Testis (tissue), 3 donors: ENCODE data around the gene KIF25. TPM values are rescaled to one million over a fixed set of nuclear protein-coding genes. Genes with fewer than 3 reads are reported as not detected.
A peak's percentile ranks its signal among the peaks of the same experiment; 100 is the strongest.

ENCODE experiments used
- DNase-seq: peaks from one replicate; pipeline ENCODE4 v3.0.0-alpha.2; 2019
- H3K27ac ChIP-seq, 2 donors: fragments of 200-600 bp; sonication (generic); one replicate each; pipeline ENCODE4 v1.5.1; 2019
- H3K27me3 ChIP-seq: fragments of 200-600 bp; sonication (generic); one replicate; pipeline ENCODE4 v1.5.1; 2019
- H3K36me3 ChIP-seq: fragments of 200-600 bp; sonication (generic); one replicate; pipeline ENCODE4 v1.5.1; 2017; ENCODE audit warnings: low read depth; ENCODE audit errors: missing control alignments
- H3K4me1 ChIP-seq: fragments of 200-600 bp; sonication (generic); one replicate; pipeline ENCODE4 v1.5.1; 2019
- H3K4me3 ChIP-seq, 2 donors: fragments of 200-600 bp; sonication (generic); one replicate each; pipeline ENCODE4 v1.5.1; 2017 to 2019
- H3K9me3 ChIP-seq: fragments of 200-600 bp; sonication (generic); one replicate; pipeline ENCODE4 v1.5.1; 2017
- POLR2A ChIP-seq: fragments of 450-650 bp; IDR thresholded peaks from one replicate; pipeline ENCODE4 v1.6.1; 2017; ENCODE audit warnings: antibody characterized with exemption, mild to moderate bottlenecking, moderate library complexity
- WGBS, 2 donors: methylation state at CpG; one replicate each; pipeline ENCODE4 v1.1.5; 2018; 5-methylcytosine and 5-hydroxymethylcytosine counted together
- intact Hi-C: fragments of 100-400 bp; cut with DNase I; formaldehyde crosslinking; loops from one replicate; pipeline ENCODE4 v1.15.1; 2023; ENCODE audit warnings: low total_unique reads
- polyA plus RNA-seq: library from polyadenylated mRNA; stranded (reverse); fragments of 350-450 nt; fragmentation: Illumina TruSeq; extraction: RNeasy Lipid Tissue Mini Kit (QIAGEN cat#74804); gene quantifications from one replicate; pipeline ENCODE4 v1.2.3, GENCODE V29; 2014; ENCODE audit warnings: low read depth, low replicate concordance; ENCODE audit not compliant: insufficient read depth
- total RNA-seq, 2 donors: library from RNA; depleted of rRNA; stranded (reverse); fragments of >200 nt; gene quantifications; one replicate each; pipeline ENCODE4 v1.2.3, GENCODE V29; 2016
- TF ChIP-seq, protein P1 (sequence below), 3 experiments: fragments of 450-650 bp in 2 of 3; fragments of 200-600 bp in 1 of 3; sonication (generic) in 1 of 3; IDR thresholded peaks; one replicate each; pipeline ENCODE4 v1.5.1; 2016 to 2019; ENCODE audit warnings: antibody characterized with exemption in 3 of 3, mild to moderate bottlenecking in 2 of 3, moderate library complexity in 1 of 3

KIF25 gene
- total and polyA plus RNA-seq, 3 donors from 2014 or later: 1.1 to 5.0 (median 1.6) TPM

DNA sequence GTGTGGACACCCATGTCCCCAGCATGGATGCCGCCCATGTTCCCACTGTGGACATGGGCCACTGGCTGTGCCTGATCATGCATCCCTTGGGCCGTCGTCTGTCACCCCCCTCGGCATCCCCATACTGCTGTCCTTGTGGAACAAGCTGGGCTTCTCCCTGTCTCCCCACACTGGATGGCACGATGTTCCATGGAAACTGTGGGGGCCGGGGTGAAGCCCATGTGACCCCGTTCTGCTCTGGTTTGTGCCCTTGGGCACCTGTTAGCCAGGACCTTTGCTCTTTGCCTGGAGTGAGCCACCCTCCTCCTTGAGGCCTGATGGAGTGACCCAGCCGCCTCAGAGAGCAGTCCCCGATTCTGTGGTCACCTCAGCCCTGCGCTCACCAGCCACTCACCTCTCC lies 89.1 kb downstream of the KIF25 start:
- no peaks in the 10 kb centered on the region for H3K27me3 ChIP-seq
- no peaks in the 10 kb centered on the region for H3K9me3 ChIP-seq
- no peak overlapping the region for H3K27ac ChIP-seq
- no peaks in the 10 kb centered on the region for H3K36me3 ChIP-seq
- DNase-seq: no peak
- H3K4me1 ChIP-seq: peaks cover 11% of the 10 kb centered on the region
- intact Hi-C loops: no loop called here
- WGBS, 2 donors: 93 to 99% methylated on average over 10 of the region's 10 CpGs
- TF ChIP-seq, protein P1, sequence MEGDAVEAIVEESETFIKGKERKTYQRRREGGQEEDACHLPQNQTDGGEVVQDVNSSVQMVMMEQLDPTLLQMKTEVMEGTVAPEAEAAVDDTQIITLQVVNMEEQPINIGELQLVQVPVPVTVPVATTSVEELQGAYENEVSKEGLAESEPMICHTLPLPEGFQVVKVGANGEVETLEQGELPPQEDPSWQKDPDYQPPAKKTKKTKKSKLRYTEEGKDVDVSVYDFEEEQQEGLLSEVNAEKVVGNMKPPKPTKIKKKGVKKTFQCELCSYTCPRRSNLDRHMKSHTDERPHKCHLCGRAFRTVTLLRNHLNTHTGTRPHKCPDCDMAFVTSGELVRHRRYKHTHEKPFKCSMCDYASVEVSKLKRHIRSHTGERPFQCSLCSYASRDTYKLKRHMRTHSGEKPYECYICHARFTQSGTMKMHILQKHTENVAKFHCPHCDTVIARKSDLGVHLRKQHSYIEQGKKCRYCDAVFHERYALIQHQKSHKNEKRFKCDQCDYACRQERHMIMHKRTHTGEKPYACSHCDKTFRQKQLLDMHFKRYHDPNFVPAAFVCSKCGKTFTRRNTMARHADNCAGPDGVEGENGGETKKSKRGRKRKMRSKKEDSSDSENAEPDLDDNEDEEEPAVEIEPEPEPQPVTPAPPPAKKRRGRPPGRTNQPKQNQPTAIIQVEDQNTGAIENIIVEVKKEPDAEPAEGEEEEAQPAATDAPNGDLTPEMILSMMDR (IDR thresholded peaks at IDR 0.05): no peak
- TF ChIP-seq POLR2A: no peak
- H3K4me3 ChIP-seq: no peak overlapping the region

DNA sequence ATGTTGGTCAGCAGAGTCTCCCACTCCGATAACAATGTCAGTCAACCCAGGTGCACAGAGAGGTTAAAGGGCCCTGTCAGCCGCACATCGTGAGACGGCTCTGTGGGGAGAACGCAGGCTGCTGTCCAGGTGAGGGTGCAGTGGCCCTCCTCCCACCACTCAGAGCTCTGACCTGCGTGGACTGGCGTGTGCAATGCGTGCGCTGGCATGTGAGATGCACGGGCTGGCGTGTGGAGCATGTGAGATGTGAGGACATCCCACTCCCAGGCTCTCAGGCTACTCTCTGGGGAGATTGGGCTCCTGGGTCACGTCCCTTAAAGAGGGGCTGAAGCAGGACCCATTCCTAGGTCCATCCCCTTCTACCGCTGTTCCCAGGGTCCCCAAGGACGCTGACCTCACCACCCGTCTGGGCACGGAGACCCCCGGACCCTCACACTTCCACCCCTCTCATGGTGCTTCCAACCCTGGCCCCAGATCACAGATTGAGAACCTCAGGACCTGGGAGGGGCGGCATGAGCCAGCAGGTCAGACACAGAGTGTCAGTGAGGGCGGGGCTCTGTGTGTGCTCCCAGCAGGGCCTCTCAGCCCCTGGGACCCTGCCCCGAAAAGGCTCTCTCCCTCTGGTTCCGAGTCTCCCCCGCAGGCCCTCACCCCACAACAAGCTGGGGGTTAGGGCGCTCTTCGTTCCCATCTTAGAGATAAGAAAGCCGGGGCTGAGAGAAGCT lies 90.1 kb downstream of the KIF25 start:
- no peak for DNase-seq
- 72 to 77% methylated on average over 16 to 24 of the region's 25 CpGs for WGBS, 2 donors
- intact Hi-C loops: no loop called here
- H3K36me3 ChIP-seq: no peaks in the 10 kb centered on the region
- no peak overlapping the region for H3K27ac ChIP-seq
- TF ChIP-seq, protein P1 (IDR thresholded peaks at IDR 0.05): no peak
- no peak for TF ChIP-seq POLR2A
- no peaks in the 10 kb centered on the region for H3K9me3 ChIP-seq
- H3K27me3 ChIP-seq: no peaks in the 10 kb centered on the region
- peaks cover 11% of the 10 kb centered on the region for H3K4me1 ChIP-seq
- H3K4me3 ChIP-seq: no peak overlapping the region

DNA sequence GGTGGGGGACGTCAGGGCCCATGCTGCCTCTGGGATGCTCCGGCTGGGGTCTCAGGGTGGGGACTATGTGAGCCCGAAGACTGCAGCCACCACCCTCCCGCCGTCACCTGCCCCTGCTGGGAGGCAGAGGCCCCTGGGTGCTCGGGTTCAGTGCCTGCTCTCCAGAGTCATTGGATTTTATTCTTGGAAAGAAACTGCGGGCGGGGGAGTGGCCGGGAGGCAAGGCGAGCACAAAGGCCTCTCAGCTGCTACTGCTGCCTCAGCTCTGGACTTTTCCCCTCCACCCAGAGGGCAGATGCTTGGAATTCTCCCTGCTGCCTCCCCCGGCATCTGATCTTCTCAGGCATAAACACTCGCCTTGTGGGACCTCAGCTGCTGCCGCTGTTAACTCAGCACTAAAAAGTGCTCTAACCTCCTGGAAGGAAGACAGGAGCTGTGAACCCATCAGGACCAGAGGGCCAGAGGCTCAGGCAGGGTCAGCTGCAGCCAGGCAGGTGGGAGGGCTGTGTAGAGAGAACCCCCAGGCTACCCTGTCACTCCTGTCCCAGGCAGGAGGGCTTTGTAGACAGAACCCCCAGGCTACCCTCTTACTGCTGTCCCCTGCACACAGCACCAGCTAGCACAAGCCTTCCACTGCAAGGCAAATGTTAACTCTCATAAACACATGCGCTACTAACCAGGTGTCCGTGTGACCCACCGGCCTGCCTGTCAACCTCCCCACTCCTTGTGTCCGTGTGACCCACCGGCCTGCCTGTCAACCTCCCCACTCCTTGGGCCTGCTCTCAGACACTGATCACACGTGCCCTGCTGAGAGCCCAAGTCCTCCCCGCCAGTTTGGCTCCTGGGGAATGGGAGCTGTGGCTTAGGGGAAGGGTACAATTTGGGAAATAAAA lies 90.9 kb downstream of the KIF25 start:
- DNase-seq: peak; percentile 89
- Histone ChIP-seq H3K27me3 (no peaks in the 10 kb centered on the region), H3K4me3 (no peak overlapping the region), H3K4me1 (peaks cover 11% of the 10 kb centered on the region), H3K9me3 (no peaks in the 10 kb centered on the region), H3K36me3 (no peaks in the 10 kb centered on the region), H3K27ac (no peak overlapping the region)
- 36 to 74% methylated on average over 9 to 20 of the region's 20 CpGs for WGBS, 2 donors
- TF ChIP-seq, protein P1 (IDR thresholded peaks at IDR 0.05): no peak
- no peak for TF ChIP-seq POLR2A
- intact Hi-C loops: no loop called here

DNA sequence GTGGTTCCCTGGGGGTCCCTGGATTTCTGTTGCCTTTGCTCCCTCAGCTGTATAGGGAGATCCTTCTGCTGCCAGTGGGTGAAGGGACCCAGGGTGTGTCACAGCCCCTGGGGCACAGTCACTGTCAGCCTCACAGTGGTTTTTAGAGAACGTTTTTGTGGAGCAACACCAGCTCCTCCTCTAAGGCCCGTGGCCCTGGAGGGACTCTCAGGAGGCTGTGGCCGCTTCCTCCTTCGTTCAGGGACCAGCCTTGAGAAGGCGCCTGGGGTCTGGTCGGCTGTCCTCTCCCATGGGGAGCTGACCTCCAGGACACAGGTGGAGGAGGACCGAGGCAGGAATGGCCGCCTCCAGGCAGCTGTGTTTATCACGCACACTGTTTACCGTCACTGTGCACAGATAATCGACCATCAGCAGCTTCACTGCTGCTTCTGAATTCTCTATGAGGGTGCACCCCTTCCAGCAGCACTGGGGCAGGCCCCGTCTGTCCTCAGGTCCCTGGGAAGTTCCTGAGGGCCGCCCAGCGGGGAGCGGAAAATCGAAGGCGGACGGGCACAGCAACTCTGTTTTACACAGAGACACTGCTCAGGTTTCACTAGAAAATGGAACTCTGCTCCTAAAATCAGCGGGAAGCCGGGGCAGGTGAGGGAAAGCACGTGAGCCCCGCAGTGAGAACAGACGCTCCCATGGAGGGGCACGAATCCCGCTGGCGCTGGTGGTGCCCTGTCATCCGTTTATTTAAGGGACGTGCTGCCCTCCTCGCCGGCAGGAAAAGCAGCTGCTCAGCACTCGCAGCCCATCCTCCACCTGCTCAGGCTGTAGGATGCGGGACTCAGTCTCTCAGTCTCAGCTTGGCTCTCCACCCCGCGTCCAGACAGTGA lies 92.0 kb downstream of the KIF25 start:
- TF ChIP-seq POLR2A: no peak
- TF ChIP-seq, protein P1 (IDR thresholded peaks at IDR 0.05): no peak
- H3K4me3 ChIP-seq: no peak overlapping the region
- no peak overlapping the region for H3K27ac ChIP-seq
- DNase-seq: no peak
- WGBS, 2 donors: 85 to 91% methylated on average over 33 to 34 of the region's 34 CpGs
- intact Hi-C loops: no loop called here
- no peaks in the 10 kb centered on the region for H3K9me3 ChIP-seq
- no peaks in the 10 kb centered on the region for H3K27me3 ChIP-seq
- H3K4me1 ChIP-seq: peaks cover 11% of the 10 kb centered on the region
- no peaks in the 10 kb centered on the region for H3K36me3 ChIP-seq
